Measurements from ENCODE around the gene SLC25A21. TPM values are rescaled to one million over a fixed set of nuclear protein-coding genes. Genes with fewer than 3 reads are reported as not detected.
A peak's percentile ranks its signal among the peaks of the same experiment; 100 is the strongest.

SLC25A21 gene
- polyA plus RNA-seq, 1 experiment, result 1.5 TPM

GRCh38 chr14:36647824-36648753 is 524.3 kb downstream of the SLC25A21 start:
- Histone ChIP-seq H3K27me3 (ENCODE audit: control insufficient read depth, insufficient read depth, low read length) (peaks cover 53% of the 10 kb centered on the region), H3K9me3 (ENCODE audit: control insufficient read depth, insufficient read depth, low read length) (no peaks in the 10 kb centered on the region; the same call in 1 of the 2 replicates), H3K27ac (ENCODE audit: low read depth, low read length) (no peak overlapping the region), H3K4me3 (ENCODE audit: low read depth, low read length) (peak overlapping the region; percentile 43)
- no peak for DNase-seq (ENCODE audit: low read depth, low spot score)
- TF ChIP-seq CTCF (IDR thresholded peaks at IDR 0.05; ENCODE audit: low read depth, low read length), result peak; percentile 56
- POLR2A ChIA-PET, result no interaction called here
- CTCF ChIA-PET, result interaction anchor here (0.5 to 6.7 kb wide), 28 partner anchors 8 to 820 kb away, joined by 3 to 127 read pairs (median 4); partner anchors contain the start of genes MIPOL1 and PAX9

DNA sequence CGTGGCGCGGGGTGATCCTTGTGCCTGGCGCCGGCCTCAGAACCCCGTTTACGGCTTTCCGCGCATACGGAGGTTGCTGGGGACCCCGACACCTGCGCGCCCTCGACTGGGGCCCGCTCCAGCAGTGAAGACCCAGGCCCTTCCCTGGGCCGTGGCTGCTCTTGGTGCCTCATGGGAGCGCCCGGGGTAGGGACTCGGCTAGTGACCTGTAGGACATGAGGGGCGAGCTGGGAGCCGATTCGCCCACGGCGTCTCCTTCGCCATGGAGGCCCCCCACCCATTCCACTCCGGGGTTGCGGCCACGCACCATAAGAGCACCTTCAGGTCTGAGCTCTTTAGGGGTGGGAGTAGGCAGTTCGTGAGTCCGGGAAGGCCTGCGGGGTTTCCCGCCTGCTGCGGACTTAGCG is 525.0 kb downstream of the SLC25A21 start:
- DNase-seq (ENCODE audit: low read depth, low spot score), result no peak
- no peak overlapping the region for H3K27ac ChIP-seq (ENCODE audit: low read depth, low read length)
- no peak for TF ChIP-seq CTCF (IDR thresholded peaks at IDR 0.05; ENCODE audit: low read depth, low read length)
- peak overlapping the region; percentile 43; the same call in 1 of the 2 replicates for H3K4me3 ChIP-seq (ENCODE audit: low read depth, low read length)
- peaks cover 46% of the 10 kb centered on the region for H3K27me3 ChIP-seq (ENCODE audit: control insufficient read depth, insufficient read depth, low read length)
- ChIA-PET POLR2A (no interaction called here), CTCF (interaction anchor here (0.5 to 6.7 kb wide), 20 partner anchors 8 to 819 kb away, joined by 3 to 127 read pairs (median 4); partner anchors contain the start of genes MIPOL1 and PAX9)
- H3K9me3 ChIP-seq (ENCODE audit: control insufficient read depth, insufficient read depth, low read length), result no peaks in the 10 kb centered on the region; the same call in 1 of the 2 replicates

DNA sequence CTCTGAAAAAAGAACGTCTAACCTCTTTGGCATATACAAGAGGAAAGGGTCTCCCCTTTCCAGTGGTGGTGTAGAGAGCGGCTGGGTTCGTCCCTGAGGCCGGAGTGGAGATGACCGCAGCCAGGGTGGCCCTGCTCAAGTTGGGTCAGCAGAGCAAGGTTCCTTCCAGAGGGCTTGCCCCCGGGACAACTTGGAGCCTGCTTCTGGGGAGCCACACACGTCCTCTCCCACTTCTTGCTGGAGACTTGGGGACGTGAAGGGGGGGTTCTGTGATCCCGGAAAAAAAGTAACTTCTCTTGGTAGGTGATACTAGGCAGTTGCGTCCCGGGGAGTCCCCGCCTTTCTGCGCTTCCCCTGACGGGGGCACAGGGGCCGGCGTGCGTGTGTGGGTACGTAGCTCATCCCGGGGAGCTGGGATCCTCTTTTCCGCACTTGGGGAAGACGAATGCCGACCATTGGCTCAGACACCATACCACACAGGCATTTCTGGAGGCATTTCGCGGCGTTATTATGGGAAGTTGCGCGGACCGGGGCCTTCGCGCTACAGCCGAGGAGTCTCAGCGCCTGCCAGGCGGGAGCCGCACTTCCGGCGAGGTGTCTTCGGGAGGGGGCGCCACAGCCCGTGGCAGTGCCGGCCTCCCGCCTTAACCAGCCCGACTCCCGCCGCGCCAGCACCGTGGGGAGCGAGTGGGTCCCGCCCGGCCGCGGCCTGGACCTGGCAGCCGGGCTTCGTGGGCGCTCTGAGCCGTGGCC is 525.6 kb downstream of the SLC25A21 start:
- H3K4me3 ChIP-seq (ENCODE audit: low read depth, low read length), result no peak overlapping the region
- CTCF ChIA-PET, result interaction anchor here (0.6 to 6.7 kb wide), 13 partner anchors 7 to 819 kb away, joined by 3 to 127 read pairs (median 6); partner anchors contain the start of genes MIPOL1 and PAX9
- TF ChIP-seq CTCF (IDR thresholded peaks at IDR 0.05; ENCODE audit: low read depth, low read length), result no peak
- peaks cover 46% of the 10 kb centered on the region for H3K27me3 ChIP-seq (ENCODE audit: control insufficient read depth, insufficient read depth, low read length)
- H3K9me3 ChIP-seq (ENCODE audit: control insufficient read depth, insufficient read depth, low read length), result no peaks in the 10 kb centered on the region; the same call in 1 of the 2 replicates
- POLR2A ChIA-PET, result no interaction called here
- no peak for DNase-seq (ENCODE audit: low read depth, low spot score)
- no peak overlapping the region for H3K27ac ChIP-seq (ENCODE audit: low read depth, low read length)

- TF ChIP-seq CTCF (IDR thresholded peaks at IDR 0.05; ENCODE audit: low read depth, low read length), result no peak
- CTCF ChIA-PET, result no interaction called here
- Histone ChIP-seq H3K27me3 (ENCODE audit: control insufficient read depth, insufficient read depth, low read length) (no peaks in the 10 kb centered on the region), H3K9me3 (ENCODE audit: control insufficient read depth, insufficient read depth, low read length) (no peaks in the 10 kb centered on the region), H3K27ac (ENCODE audit: low read depth, low read length) (no peak overlapping the region), H3K4me3 (ENCODE audit: low read depth, low read length) (no peak overlapping the region)
- POLR2A ChIA-PET, result no interaction called here
- DNase-seq (ENCODE audit: low read depth, low spot score), result no peak
These were observed 538.8 kb downstream of the SLC25A21 start for GRCh38 chr14:36633580-36633979.

Small RNA genes lying within 50 kb of the gene (small RNA-seq; reads per million reads assigned to genes)
- gene MIR4503 (ENCODE audit: insufficient read length, low read depth) (not detected), gene RNU6-273P (ENCODE audit: insufficient read length, low read depth) (not detected)

Other genes starting within 250 kb of the SLC25A21 start
- 4.8 and 7.0 TPM in 2 replicates for gene MIPOL1, start 25.3 kb upstream of the SLC25A21 start, polyA plus RNA-seq (2011; rRNA removed)